Activated gamma-delta T cell treated with anti-CD3 and anti-CD28 coated beads, Interleukin-2, amount 50 U/mL, for 16 hours (primary cell): Measurements from ENCODE around the gene SHTN1.

Source experiments
- DNase-seq: peaks from one replicate; pipeline ENCODE4 v3.0.0-alpha.2; 2020; ENCODE audit warnings: low read depth

The SHTN1 gene

GRCh38 chr10:116833986-116834985 is 170.7 kb downstream of the SHTN1 start:
- DNase-seq = no peak

GRCh38 chr10:116831790-116832189 is 173.2 kb downstream of the SHTN1 start:
- no peak for DNase-seq
